Endodermal cell (in vitro differentiated cells): Measurements from ENCODE around the gene ATP6AP1. TPM values are rescaled to one million over a fixed set of nuclear protein-coding genes. Genes with fewer than 3 reads are reported as not detected.
A peak's percentile ranks its signal among the peaks of the same experiment; 100 is the strongest.

Source experiments
- DNase-seq: peaks from one replicate; pipeline ENCODE4 v3.0.0-alpha.2; 2017
- H3K27ac ChIP-seq: 2 replicates; pipeline ENCODE4 v1.5.1; 2013; ENCODE audit warnings: mild to moderate bottlenecking, low read depth, low read length, moderate library complexity
- H3K27me3 ChIP-seq: 2 replicates; pipeline ENCODE4 v1.6.1; 2013; ENCODE audit warnings: mild to moderate bottlenecking, low read length, moderate library complexity; ENCODE audit not compliant: insufficient read depth, control insufficient read depth, poor library complexity, severe bottlenecking
- H3K36me3 ChIP-seq: 2 replicates; pipeline ENCODE4 v1.7.0; 2013; ENCODE audit warnings: mild to moderate bottlenecking, low read length, moderate library complexity; ENCODE audit not compliant: control insufficient read depth, insufficient read depth
- H3K4me1 ChIP-seq: one replicate; pipeline ENCODE4 v1.7.0; 2013; ENCODE audit warnings: low read length; ENCODE audit not compliant: control insufficient read depth, insufficient read depth
- H3K4me3 ChIP-seq: 2 replicates; pipeline ENCODE4 v1.5.1; 2013; ENCODE audit warnings: mild to moderate bottlenecking, low read length, moderate library complexity
- H3K9ac ChIP-seq: 2 replicates; pipeline ENCODE4 v1.6.1; 2013; ENCODE audit warnings: mild to moderate bottlenecking, low read length, moderate library complexity; ENCODE audit not compliant: poor library complexity, severe bottlenecking; ENCODE audit errors: extremely low read depth
- H3K9me3 ChIP-seq: 2 replicates; pipeline ENCODE4 v1.6.1; 2013; ENCODE audit warnings: mild to moderate bottlenecking, low read length, moderate library complexity; ENCODE audit not compliant: control insufficient read depth
- H3K27ac Mint-ChIP-seq: 2 replicates; pipeline ENCODE4 v1.8.0; 2020; ENCODE audit warnings: mixed read lengths
- H3K27me3 Mint-ChIP-seq: 2 replicates; pipeline ENCODE4 v1.8.0; 2021; ENCODE audit warnings: mild to moderate bottlenecking, mixed read lengths; ENCODE audit not compliant: insufficient read depth
- H3K36me3 Mint-ChIP-seq: 2 replicates; pipeline ENCODE4 v1.8.0; 2020; ENCODE audit warnings: low read depth, mixed read lengths
- H3K4me1 Mint-ChIP-seq: 2 replicates; pipeline ENCODE4 v1.8.0; 2020; ENCODE audit warnings: mixed read lengths
- H3K4me3 Mint-ChIP-seq: 2 replicates; pipeline ENCODE4 v1.8.0; 2020; ENCODE audit warnings: mild to moderate bottlenecking, moderate library complexity, mixed read lengths
- H3K9me3 Mint-ChIP-seq: 2 replicates; pipeline ENCODE4 v1.8.0; 2020; ENCODE audit warnings: mild to moderate bottlenecking, mixed read lengths
- CTCF ChIP-seq: fragments of 200-600 bp; sonication (generic); conservative IDR thresholded peaks from 2 replicates; pipeline ENCODE4 v1.5.0; 2021; ENCODE audit warnings: antibody characterized with exemption, mild to moderate bottlenecking
- WGBS, 2 experiments: methylation state at CpG; one replicate each; pipeline versions ENCODE4 v1.1.5 to v1.1.7; 2013; ENCODE audit warnings: missing lambda C conversion rate in 2 of 2, mixed read lengths in 1 of 2; ENCODE audit not compliant: insufficient coverage in 1 of 2, insufficient read length in 1 of 2; 5-methylcytosine and 5-hydroxymethylcytosine counted together
- total RNA-seq, 2 donors: library from RNA; stranded (reverse); fragmentation: NEBNext Ultra II Directional in 1 of 2; extraction: Animal tissue kit (Norgen Biotek cat#: 25700) in 1 of 2; gene quantifications; 2 replicates in 1 of 2; 3 replicates in 1 of 2; pipeline ENCODE4 v1.2.1, GENCODE V29; 2021

The ATP6AP1 gene
- total RNA-seq, 2 donors from 2014 or later: 61.6 to 66.8 TPM

DNA sequence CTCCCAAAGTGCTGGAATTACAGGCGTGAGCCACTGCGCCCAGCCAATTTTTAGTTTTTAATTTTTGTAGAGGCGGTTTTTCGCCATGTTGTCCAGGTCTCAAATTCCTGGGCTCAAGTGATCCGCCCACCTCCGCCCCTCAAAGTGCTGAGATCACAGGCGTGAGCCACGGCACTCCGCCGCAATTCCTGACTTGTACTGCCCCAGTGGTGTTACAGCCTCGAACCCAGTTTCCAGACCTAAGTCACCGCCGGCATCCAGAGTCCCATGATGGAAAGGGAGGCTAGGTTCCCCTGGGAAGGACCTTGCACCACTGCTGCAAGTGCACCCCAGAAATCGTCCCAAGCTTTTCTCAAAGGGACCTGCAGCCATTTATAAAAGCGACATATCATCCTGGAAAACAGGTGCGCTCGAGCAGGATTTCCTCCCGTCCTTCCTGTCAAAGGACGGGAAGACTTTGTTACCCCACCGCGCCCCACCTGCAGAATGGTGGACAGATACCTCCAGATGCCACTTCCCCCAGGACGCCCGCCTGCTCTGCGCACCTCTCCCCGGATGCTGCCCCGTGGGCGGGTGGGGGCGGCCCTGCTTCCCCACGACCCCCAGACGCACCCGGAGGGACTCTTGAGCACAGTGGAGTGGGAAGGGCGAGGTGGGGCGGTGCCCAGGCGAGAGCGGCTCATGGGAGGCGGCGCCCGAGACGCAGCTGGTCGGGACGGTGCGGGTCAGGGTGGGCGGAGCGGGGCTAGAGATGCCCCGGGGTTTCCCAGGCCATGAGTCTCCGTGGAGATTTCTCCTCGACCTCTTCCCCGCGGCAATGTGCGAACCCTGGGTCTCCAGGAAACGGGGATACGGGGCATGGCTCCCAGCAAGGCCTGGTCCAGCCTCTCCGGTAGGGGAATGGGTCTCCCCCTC lies 31.2 kb upstream of the ATP6AP1 start:
- 4 to 10% methylated on average over 10 to 48 of the region's 53 CpGs for WGBS, 2 experiments
- H3K4me3 Mint-ChIP-seq: peak overlapping the region; percentile 91
- TF ChIP-seq CTCF: no peak
- peaks cover 24% of the 10 kb centered on the region for H3K36me3 Mint-ChIP-seq
- no peaks in the 10 kb centered on the region for H3K4me1 ChIP-seq
- H3K27ac Mint-ChIP-seq: peak overlapping the region; percentile 98
- H3K27me3 Mint-ChIP-seq: no peaks in the 10 kb centered on the region
- H3K4me3 ChIP-seq: peak overlapping the region; percentile 96
- H3K9me3 ChIP-seq: no peaks in the 10 kb centered on the region
- H3K27ac ChIP-seq: peak overlapping the region; percentile 99
- peaks cover 47% of the 10 kb centered on the region for H3K9me3 Mint-ChIP-seq
- no peaks in the 10 kb centered on the region for H3K27me3 ChIP-seq
- peak overlapping the region; percentile 99 for H3K9ac ChIP-seq
- DNase-seq: peak; percentile 84
- H3K4me1 Mint-ChIP-seq: peaks cover 5% of the 10 kb centered on the region
- peaks cover 22% of the 10 kb centered on the region for H3K36me3 ChIP-seq

DNA sequence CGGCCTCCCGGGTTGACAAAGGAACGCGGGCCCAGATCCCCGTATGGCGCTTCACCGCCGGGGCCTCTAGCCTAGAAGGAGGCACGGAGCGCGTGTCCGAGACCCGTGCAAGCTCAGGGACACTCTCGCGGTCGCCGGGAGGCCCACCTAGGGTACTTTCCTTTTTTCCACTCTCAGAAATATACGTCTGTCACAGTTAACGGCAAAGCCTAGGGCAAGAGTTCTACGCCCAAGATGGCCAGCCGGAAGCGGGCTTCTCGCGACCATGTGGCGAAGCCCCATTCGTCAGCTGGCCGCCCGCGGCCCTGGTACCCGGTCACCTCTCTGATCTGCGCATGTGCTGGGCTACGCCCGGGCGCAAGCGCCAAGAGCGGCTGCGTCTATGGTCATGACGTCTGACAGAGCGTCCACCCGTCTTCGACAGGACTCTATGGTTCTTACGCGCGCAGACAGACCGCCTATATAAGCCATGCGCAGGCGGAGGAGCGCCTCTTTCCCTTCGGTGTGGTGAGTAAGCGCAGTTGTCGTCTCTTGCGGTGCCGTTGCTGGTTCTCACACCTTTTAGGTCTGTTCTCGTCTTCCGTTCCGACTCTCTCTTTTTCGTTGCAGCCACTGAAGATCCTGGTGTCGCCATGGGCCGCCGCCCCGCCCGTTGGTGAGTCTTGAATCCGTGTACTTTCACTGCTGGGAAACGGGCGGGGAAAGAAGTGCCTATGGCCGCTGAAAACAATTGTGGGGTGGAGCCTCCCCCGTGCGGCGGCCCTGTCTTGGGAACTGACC lies 30.4 kb upstream of the ATP6AP1 start, which contains the start of gene RPL10:
TSS of gene RPL10 (plus strand) at position 490 of the 780 bp plus-strand sequence. CDS start at position 633, 143 bp downstream.
- Histone ChIP-seq H3K36me3 (peaks cover 22% of the 10 kb centered on the region), H3K4me3 (peak within 1 kb of the TSS; percentile 96), H3K4me1 (no peaks in the 10 kb centered on the region), H3K27ac (peak within 1 kb of the TSS; percentile 99), H3K27me3 (no peaks in the 10 kb centered on the region), H3K9ac (peak within 1 kb of the TSS; percentile 99), H3K9me3 (no peaks in the 10 kb centered on the region)
- TF ChIP-seq CTCF: no peak
- Mint-ChIP-seq H3K4me1 (peaks cover 5% of the 10 kb centered on the region), H3K27ac (peak within 1 kb of the TSS; percentile 98), H3K27me3 (no peaks in the 10 kb centered on the region), H3K36me3 (peaks cover 24% of the 10 kb centered on the region), H3K4me3 (peak within 1 kb of the TSS; percentile 91), H3K9me3 (peaks cover 54% of the 10 kb centered on the region)
- DNase-seq: peak; percentile 95
- 0% methylated on average over 6 to 69 of the region's 69 CpGs for WGBS, 2 experiments

DNA sequence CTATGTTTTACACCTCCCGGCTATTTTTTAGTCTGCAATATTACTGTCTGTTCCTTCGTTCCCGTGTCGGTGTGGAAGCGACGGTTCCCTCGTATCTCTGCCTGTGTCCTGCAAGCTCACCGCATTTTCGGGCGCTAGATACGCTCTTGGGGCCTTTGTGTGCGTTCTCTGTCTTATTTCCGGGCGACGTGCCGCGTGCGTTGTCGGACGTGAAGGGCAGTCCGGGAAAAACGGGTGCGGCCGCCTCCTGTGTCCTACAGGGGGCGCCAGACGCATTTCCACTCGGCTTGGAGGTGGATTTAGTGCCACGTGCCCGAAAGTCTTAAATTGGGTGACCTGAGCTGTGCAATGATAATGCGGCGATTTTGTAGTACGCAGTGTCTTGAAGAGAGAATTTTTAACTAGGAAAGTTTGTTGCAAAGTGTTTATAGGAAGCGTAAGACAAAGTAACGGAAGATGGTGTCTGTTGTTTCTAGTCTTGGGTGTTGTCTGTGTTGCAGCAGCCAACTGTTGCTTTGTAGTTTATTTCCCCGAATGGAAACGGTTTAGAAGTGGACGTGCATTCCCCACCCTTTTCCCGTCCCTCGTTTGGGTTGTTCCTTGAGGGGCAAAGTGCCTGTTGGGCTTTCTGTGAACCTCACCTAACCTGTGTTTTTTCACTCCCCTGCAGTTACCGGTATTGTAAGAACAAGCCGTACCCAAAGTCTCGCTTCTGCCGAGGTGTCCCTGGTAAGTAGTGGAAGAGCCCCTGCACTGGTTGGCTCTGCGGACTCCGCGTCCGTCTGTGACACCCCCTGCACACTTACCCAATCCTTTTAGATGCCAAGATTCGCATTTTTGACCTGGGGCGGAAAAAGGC lies 29.6 kb upstream of the ATP6AP1 start:
- WGBS, 2 experiments: 1 to 9% methylated on average over 10 to 49 of the region's 49 CpGs
- Mint-ChIP-seq H3K4me3 (peak overlapping the region; percentile 91), H3K9me3 (peaks cover 62% of the 10 kb centered on the region), H3K27me3 (no peaks in the 10 kb centered on the region), H3K4me1 (peaks cover 5% of the 10 kb centered on the region), H3K27ac (peak overlapping the region; percentile 98), H3K36me3 (peaks cover 24% of the 10 kb centered on the region)
- Histone ChIP-seq H3K9ac (peak overlapping the region; percentile 99), H3K27me3 (no peaks in the 10 kb centered on the region), H3K9me3 (no peaks in the 10 kb centered on the region), H3K4me3 (peak overlapping the region; percentile 96), H3K27ac (peak overlapping the region; percentile 96), H3K36me3 (peaks cover 22% of the 10 kb centered on the region), H3K4me1 (no peaks in the 10 kb centered on the region)
- DNase-seq: peak; percentile 85
- peak; percentile 86 for TF ChIP-seq CTCF
